Measurements from ENCODE around the gene KAZN. TPM values are rescaled to one million over a fixed set of nuclear protein-coding genes. Genes with fewer than 3 reads are reported as not detected.

KAZN gene
- total RNA-seq, 1 donor from 2014 or later: 2.2 TPM

DNA sequence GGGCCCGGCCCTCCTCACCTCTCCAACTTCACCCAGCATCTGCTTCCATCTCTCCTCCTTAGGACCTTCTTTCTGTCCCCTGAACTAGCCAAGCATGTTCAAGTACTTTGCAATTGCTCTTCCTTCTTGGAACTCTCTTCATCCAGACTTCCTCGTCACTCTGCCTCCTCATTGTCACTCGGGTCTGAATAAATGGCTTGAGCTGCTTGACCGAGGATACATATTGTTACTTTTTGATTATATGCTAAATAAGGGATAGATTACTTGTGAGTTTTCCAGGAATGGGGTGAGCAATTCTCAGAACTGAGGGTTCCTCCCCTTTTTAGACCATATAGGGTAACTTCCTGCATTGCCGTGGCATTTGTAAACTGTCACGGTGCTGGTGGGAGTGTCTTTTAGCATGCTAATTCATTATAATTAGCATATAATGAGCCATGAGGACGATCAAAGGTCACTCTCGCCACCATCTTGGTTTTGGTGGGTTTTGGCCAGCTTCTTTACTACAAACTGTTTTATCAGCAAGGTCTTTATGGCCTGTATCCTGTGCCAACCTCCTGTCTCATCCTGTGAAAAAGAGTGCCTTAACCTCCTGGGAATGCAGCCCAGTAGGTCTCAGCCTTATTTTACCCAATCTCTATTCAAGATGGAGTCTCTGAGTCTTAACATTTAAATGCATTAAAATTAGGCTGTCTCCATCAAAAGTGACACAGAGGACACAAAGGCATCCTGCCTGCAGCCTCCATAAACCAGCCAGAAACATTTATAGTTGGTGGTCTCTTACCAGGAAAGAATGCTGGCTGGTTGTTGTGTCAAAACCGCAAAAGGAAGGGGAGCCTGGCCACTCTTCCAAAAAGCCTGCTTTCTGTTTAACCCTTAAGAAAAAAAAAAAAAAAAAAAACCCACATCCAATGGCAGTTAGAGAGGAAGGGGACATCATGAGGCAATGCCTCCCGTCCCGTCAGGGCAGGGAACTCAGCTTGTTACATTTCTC is 179.3 kb downstream of the KAZN start:
- intact Hi-C loops (cut with micrococcal nuclease): loop anchor here (5.0 kb wide), 1 partner anchor 269 kb away; no protein-coding TSS in a partner anchor
- ATAC-seq (no peak), DNase-seq (no peak)

DNA sequence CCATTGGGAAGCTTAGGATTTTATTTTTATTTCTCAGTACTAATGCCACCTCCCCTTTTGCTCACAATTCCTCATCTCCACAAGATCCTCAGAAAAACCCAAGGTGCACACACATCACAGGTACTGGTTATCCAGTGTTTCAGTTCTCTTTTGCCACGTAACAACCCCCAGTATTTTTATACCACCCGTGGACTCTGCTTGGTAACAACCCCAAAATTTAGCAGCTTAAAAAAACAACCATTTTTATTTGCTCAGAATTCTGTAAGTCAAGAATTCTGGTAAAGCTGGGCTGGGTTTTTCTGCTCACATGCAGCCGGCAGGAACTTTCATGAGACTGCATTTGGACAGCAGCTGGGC is 180.0 kb downstream of the KAZN start:
- intact Hi-C loops (cut with micrococcal nuclease): loop anchor here (5.0 kb wide), 1 partner anchor 269 kb away; no protein-coding TSS in a partner anchor

DNA sequence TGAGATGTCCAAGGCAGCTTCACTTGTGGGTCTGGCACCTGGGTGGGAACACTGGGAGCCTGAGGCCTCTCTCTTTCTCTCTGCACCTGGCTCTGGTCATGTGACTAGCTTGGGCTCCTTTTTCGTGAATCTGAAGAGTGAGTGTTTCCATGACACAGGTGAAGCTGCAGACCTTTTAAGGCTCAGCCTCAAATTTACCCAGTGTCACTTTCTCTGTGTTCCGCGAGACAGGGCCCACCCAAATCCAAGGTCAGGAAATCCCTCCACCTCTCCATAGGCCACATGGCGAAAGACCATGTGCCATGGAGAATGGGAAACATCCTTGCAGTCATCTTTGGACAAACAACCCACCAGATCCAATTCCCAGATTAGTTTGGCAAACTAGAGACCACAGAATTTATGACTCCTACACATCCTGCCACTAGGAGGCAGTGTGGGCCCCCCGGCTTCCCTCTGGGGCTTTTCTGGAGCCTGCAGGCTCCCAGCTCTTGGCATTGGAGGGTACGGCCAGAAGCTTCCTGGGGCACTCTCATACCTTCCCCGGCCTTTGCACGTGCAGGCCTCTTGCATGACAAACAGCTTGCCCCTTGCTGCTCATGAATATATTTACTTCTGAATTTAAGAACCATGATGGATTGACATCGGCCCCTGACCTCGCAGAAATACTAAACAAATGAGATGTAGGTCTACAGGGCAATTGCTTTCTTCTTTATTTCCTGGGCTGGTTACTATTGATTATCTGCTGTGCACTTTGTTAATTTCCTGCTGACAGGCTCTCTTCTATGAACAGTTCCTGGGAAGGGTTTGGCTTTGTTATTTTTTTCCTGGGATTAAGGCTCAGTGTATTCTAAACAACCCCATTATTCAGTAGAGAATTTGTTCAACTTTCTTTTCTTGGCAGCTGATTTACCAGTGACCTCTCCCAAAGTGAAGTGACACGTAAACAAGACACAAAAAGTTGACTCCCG is 180.7 kb downstream of the KAZN start:
- DNase-seq (peak; percentile 38), ATAC-seq (no peak)
- intact Hi-C loops (cut with micrococcal nuclease): loop anchor here (5.0 kb wide), 1 partner anchor 268 kb away; no protein-coding TSS in a partner anchor

More for the DNA sequence above, 180.0 kb downstream of the KAZN start:
- DNase-seq (no peak), ATAC-seq (no peak)

DNA sequence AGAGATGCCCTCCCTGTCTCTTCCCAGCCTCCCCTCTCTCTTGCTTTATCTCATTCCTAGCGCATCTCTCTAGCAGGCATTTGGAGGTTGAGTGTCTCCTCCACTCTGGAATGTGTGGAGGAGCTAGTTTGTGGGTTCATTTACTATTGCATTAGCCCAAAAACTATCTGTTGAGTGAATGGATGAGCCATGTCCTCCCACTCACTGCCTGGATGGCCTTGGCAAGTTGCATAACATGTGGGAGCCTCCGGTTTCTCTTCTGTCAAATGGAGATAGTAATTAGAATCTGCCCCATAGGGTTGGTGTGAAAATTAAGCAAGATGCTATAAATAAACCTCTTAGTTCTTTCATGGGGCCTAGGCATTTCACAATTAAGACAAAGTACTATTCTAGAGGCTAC is 181.8 kb downstream of the KAZN start:
- DNase-seq (no peak), ATAC-seq (no peak)
- intact Hi-C loops (cut with micrococcal nuclease): no loop called here

DNA sequence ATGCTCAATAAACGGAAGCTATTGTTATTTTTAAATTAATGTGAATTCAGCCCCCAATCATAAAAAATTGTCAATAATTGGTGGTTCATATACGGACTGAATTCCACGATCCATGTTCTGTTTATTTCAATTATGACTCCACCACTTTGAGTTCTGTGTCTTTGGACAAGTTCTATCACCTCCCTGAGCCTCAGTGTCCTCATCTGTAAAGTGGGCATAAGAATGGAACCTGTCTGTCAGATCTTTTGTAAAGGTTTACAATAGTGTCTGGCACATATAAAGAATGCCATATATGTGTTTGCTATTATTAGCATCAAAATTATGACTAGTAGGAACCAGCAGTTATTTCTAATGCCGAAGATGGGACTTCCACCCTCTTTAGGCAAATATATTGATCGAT is 183.3 kb downstream of the KAZN start:
- DNase-seq (no peak), ATAC-seq (no peak)
- intact Hi-C loops (cut with micrococcal nuclease): no loop called here

DNA sequence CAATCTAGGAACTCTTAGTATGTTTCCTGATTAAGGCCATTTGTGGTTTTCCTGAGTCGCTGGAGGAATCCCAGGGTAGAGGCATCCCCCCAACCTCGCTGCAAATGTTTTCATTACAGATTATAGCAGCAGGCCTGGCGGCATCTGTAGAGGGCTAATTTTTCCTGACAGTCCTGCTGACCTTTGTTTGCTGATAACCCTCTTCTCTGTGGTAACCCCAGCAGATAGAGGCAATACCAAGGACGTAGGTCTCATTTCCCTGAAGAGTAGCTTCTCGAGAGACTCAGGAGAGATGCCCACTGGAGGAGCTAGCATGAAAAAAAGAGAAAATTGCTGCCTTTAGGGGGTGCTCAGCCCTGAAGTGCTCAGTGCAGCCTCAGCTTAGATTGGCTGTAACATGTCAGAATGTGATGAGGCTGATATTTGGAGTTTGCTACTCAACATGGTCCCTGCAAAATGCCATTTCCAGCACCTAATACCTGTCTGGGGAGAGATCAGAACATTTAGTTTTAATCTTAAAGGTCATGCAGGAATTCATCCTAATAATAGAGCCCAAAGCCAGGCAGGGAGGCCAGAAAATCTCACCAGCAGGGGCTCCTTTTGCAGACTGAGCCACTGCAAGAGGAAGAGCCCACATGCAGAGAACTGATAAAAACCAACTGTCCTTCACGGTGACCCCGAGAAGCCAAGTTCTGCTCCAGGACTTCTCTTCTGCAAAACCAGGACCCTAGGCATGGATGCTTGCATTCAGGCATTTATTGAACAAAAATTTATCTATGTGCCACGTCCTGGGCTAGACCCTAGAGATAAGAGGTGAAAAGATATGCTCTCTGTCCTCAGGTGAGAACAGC is 184.5 kb downstream of the KAZN start:
- DNase-seq (no peak), ATAC-seq (no peak)
- intact Hi-C loops (cut with micrococcal nuclease): no loop called here

DNA sequence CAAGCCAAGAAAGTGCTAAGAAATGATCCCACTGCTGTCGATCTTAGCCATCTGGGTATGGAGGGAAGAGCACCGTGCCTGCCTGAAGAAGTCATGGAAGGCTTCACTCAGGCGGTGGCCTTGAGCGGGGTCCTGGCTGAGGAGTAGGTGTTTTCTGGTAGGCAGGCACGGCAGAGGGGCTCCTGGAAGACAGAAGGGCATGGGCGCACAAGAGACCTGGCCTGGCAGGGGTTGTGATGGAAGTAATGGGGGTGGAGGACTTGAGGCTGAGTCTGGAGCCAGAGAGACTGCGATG is 185.1 kb downstream of the KAZN start:
- intact Hi-C loops (cut with micrococcal nuclease): no loop called here

DNA sequence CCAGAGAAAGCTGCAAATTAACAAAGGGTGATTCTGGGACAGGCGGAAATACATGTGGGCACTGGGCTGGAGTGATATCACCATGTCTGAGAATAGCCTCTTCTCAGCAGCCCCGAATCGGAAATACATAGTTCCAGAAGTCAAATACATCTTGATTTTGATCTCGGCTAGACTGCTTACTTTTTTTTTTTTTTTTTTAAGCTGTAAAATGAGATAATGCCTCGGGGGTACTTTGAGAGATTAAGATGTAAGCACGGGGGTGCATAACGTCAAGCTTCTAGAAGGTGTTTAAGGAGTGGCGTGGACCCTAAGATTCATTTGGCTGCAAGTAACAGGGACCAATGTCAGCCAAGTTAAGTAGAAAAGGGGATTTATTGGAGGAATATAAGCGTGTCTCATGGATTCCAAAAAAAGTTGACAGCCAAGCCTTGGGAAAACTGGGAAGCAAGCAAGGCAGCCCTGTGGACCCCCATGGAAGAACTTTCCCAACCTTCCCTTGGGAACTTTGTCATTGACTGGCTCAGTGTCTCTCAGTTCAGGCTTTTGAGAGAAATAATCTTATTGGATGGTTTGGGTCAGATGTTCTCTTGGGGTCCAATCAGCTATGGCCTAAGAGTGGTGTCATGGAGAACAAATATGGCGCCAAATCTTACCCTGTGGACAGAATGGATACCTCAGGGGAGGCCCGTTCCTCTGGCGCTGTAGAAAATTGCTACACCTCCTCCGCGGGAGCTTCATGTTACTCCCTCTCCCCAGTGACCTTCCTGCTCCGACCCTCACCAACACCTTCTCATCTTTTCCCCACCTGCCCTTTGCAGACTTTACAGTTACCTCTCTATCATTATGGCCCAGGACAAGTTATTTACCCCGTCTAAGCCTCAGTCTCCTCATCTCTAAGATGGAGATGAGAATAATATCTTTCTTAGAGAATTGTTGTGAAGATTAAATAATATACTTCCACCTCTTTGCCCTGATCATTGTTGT is 186.6 kb downstream of the KAZN start:
- intact Hi-C loops (cut with micrococcal nuclease): no loop called here
- no peak for ATAC-seq
- DNase-seq: no peak

More for the DNA sequence above, 185.1 kb downstream of the KAZN start:
- DNase-seq (no peak), ATAC-seq (no peak)

DNA sequence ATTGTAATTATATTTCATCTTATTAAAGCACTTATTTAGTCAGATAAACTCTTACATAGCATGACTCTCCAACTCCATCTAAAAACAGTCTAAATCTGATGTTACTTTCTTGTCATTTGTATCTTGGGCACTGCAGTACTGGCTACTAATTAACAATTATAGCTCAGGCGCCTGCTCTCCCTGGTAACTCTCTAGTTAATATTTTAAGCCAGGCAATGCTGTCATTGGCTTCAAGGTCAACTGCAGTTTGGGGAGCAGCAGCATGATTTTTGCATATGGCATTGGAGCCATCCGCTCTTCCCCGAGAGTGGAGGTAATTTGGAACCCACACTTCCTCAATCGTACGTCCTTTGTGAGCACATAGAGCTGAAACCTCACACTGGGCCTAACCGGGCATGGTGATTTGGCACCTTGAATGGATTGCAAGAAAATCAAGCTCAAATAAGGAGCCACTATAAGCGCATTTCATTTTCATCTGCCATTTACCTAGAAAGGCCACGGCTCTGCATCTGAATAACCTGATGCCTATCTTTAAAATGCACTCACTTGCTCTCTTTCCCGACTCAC is 187.7 kb downstream of the KAZN start:
- intact Hi-C loops (cut with micrococcal nuclease): no loop called here
- no peak for ATAC-seq

DNA sequence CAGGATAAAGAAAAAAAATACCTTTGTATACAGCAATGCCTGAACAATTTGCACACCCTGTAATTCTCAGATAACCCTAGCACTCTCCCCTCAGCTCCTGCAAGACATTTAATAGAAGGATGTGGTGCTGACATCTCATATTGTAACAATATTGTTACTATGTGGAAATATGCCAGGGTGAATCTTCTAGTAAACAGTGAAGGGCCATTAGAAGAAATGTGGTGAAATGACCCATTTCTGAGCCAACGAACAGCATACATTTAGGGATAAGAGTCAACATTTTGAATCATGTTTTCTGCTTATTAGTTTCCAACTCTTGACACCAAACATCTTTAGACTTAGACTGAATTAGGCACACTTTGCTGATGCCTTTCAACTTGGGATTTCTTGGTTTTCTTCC is 188.2 kb downstream of the KAZN start:
- DNase-seq (no peak), ATAC-seq (no peak)
- intact Hi-C loops (cut with micrococcal nuclease): no loop called here

More for the DNA sequence above, 187.7 kb downstream of the KAZN start:
- no peak for DNase-seq

DNA sequence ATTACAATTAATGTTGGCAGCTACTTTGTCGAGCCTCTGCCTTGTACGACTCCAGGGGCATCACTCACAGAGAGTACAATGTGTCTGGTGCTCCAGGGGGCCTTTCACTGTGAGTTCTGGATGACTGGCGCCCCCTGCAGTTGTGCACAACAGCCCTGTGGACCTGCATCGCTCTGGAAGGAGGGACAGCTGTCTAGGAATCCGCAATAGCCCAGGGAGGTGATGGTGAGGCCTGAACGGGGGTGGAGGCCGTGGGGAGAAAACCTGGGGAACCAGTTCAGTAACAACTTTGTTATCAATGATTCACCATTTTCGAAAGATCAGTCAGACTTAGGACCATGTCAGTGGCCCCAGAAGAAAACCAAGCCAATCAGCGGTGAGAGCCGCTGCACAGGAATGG is 189.1 kb downstream of the KAZN start:
- intact Hi-C loops (cut with micrococcal nuclease): no loop called here
- DNase-seq (no peak), ATAC-seq (no peak)

DNA sequence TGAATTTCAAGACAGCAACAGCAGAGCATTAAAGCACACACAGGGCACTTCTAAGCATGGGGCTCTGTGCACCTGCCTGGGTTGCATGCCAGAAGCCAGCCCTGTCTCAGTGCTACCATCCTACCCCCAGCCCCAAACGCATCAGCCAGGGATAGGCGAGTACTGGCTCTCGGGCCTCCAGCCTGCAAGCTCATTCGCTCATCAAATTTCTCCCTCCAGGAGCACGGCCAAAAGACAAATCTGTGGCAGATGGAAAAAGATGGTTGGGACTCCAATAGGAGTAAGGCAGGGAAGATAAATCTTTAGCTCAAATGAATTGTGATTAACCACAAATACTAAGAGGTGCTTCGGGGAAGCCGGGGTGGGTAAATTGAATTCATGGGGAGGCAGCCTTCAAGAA is 189.6 kb downstream of the KAZN start:
- DNase-seq: no peak
- no peak for ATAC-seq
- intact Hi-C loops (cut with micrococcal nuclease): no loop called here

DNA sequence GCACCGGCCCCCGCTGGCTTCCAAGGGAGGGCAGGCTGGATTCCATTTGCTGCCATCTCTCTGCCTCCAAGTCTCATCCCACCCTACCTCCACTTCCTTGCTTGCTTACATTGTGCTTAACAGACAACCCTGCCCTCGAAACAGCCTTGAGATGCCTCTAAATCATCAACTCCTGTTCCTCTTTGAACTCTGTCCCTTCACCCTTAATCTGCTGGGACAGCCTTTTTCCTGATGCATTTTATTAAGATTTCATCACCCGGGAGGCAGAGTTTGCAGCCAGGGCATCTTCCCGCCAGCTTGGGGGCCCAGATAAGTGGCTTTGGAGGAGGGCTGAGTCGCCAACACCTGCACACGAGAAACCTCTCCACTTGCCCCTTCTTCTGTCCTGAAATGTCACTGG is 192.5 kb downstream of the KAZN start:
- ATAC-seq: no peak
- intact Hi-C loops (cut with micrococcal nuclease): no loop called here
- DNase-seq: no peak

DNA sequence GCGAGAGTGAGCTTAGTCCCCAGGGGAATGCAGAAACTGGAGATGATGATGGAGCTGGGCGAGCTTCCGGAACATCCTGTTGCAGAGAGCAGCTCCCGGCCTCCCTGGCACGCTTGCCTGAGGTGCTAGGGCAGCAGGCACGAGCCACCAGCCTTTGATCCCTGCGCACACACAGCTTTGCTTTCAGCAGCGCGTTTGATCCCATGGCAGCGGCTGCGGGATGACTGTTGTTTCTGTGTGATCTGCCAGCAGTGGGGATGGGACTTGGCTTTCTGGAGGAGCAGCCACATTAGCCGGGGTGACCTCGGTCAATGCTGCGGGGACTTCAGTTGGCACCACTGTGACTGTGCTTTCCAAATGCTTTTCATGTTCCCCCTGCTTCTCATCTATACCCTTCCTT is 193.2 kb downstream of the KAZN start:
- intact Hi-C loops (cut with micrococcal nuclease): no loop called here
- ATAC-seq: no peak
- no peak for DNase-seq

DNA sequence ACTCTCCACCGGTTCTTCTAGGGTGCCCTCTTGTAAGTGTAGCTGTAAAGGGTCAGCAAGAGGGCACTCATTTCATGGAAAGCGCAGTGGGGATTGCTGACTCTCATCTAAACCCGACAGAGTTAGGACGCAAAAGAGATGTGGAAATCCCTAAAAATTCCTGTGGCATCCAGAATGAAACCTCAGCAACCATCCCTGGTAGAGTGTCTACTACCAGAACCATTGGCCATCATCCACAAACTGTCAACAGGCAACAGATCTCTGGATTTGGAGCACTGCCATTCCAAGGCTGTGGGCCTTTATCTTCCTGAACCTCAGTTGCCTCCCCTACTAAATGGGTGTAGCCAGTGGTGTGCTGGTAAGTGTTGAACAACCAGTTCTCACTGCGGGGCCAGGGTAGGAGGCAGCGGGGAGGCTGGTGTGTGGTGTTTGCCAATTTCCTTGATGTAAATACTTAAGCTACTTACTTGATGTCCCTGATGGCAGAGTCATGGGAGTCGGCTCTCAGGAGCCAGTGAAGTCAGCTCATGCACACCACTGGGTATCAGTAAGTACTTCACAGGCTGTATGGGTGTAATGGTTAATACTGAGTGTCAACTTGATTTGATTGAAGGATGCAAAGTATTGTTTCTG is 195.8 kb downstream of the KAZN start:
- no peak for ATAC-seq
- DNase-seq: no peak
- intact Hi-C loops (cut with micrococcal nuclease): no loop called here

DNA sequence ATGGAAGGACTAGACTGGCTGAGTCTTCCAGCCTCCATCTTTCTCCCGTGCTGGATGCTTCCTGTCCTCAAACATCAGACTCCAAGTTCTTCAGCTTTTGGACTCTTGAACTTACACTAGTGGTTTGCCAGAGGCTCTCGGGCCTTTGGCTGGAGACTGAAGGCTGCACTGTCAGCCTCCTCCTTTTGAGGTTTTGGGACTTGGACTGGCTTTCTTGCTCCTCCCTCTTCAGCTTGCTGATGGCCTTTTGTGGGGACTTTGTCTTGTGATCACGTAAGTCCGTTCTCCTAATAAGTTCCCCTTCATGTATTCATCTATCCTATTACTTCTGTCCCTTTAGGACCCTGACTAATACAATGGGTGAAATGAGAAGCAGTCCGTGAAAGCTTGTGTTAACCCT is 196.4 kb downstream of the KAZN start:
- intact Hi-C loops (cut with micrococcal nuclease): no loop called here
- DNase-seq (no peak), ATAC-seq (no peak)

DNA sequence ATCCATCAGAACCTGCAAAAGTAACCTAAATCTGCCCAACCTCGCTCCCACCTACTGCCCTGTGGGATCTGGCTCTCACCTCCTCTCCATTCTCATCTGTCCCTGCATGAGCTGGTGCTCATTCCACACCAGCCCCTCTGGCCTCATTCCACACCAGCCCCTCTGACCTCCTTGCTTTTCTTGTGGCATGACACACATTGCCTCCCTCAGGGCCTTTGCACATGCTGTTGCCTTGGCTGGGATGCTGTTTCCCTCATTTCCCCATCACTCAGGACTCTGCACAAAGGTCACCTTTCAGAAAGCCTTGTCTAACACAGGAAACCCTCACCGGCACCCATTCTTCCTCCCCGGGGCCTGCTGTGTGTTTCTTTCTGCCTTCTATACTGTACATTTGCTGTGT is 197.1 kb downstream of the KAZN start:
- ATAC-seq (no peak), DNase-seq (no peak)
- intact Hi-C loops (cut with micrococcal nuclease): no loop called here
